GM23338 (cell line): ENCODE measurements around the gene TRDMT1. TPM values are rescaled to one million over a fixed set of nuclear protein-coding genes. Genes with fewer than 3 reads are reported as not detected.
A peak's percentile ranks its signal among the peaks of the same experiment; 100 is the strongest.

Experiments
- ATAC-seq: fragments of 200-7000 bp; cut with Tn5 transposase; 3 replicates; pipeline ENCODE4 v1.9.1; 2020
- DNase-seq: peaks from one replicate; pipeline ENCODE4 v3.0.0-alpha.2; 2015; ENCODE audit warnings: low spot score
- H2AFZ ChIP-seq: fragments of 200-600 bp; sonication (generic); 2 replicates; pipeline ENCODE4 v1.8.0; 2016; ENCODE audit warnings: antibody characterized with exemption, mild to moderate bottlenecking, moderate library complexity
- H3F3A ChIP-seq: fragments of 200-600 bp; sonication (generic); replicated peaks from 2 replicates; pipeline ENCODE4 v1.8.0; 2017; ENCODE audit warnings: antibody characterized with exemption, mixed run types, low read depth
- H3K27ac ChIP-seq: fragments of 200-600 bp; sonication (generic); 2 replicates; pipeline ENCODE4 v1.6.1; 2016; ENCODE audit warnings: low read depth
- H3K27me3 ChIP-seq: fragments of 200-600 bp; sonication (generic); 2 replicates; pipeline ENCODE4 v1.8.0; 2016; ENCODE audit warnings: mild to moderate bottlenecking, mixed run types, moderate library complexity; ENCODE audit not compliant: insufficient read depth
- H3K36me3 ChIP-seq: fragments of 200-600 bp; sonication (generic); 2 replicates; pipeline ENCODE4 v1.8.0; 2016; ENCODE audit warnings: mild to moderate bottlenecking; ENCODE audit not compliant: insufficient read depth
- H3K4me1 ChIP-seq: fragments of 200-600 bp; sonication (generic); 2 replicates; pipeline ENCODE4 v1.8.0; 2016; ENCODE audit warnings: mild to moderate bottlenecking, moderate library complexity; ENCODE audit not compliant: insufficient read depth
- H3K4me2 ChIP-seq: fragments of 200-600 bp; sonication (generic); 2 replicates; pipeline ENCODE4 v1.7.1; 2017; ENCODE audit warnings: mixed run types
- H3K4me3 ChIP-seq: fragments of 200-600 bp; sonication (generic); 2 replicates; pipeline ENCODE4 v1.6.1; 2016; ENCODE audit warnings: mixed run types
- H3K79me2 ChIP-seq: fragments of 200-600 bp; sonication (generic); replicated peaks from 2 replicates; pipeline ENCODE4 v1.8.0; 2017; ENCODE audit warnings: mild to moderate bottlenecking; ENCODE audit not compliant: insufficient read depth
- H3K9me2 ChIP-seq: fragments of 200-600 bp; sonication (generic); 2 replicates; pipeline ENCODE4 v1.8.0; 2017; ENCODE audit not compliant: insufficient read depth
- H4K20me1 ChIP-seq: fragments of 200-600 bp; sonication (generic); replicated peaks from 2 replicates; pipeline ENCODE4 v1.8.0; 2017; ENCODE audit warnings: mild to moderate bottlenecking; ENCODE audit not compliant: insufficient read depth
- H3K27ac Mint-ChIP-seq: 2 replicates; pipeline ENCODE4 v1.8.0; 2020; ENCODE audit warnings: inconsistent platforms, mild to moderate bottlenecking, moderate library complexity, mixed read lengths
- H3K27me3 Mint-ChIP-seq: 3 replicates; pipeline ENCODE4 v1.8.0; 2022; ENCODE audit warnings: low read depth, mild to moderate bottlenecking, moderate library complexity, mixed read lengths, inconsistent platforms; ENCODE audit not compliant: insufficient read depth, poor library complexity
- H3K36me3 Mint-ChIP-seq: 3 replicates; pipeline ENCODE4 v1.8.0; 2021; ENCODE audit warnings: low read depth, mild to moderate bottlenecking, inconsistent platforms, moderate library complexity, mixed read lengths
- H3K4me1 Mint-ChIP-seq: 3 replicates; pipeline ENCODE4 v1.8.0; 2020; ENCODE audit warnings: mild to moderate bottlenecking, inconsistent platforms, mixed read lengths
- H3K4me3 Mint-ChIP-seq: 3 replicates; pipeline ENCODE4 v1.8.0; 2021; ENCODE audit warnings: moderate library complexity, mild to moderate bottlenecking, inconsistent platforms, mixed read lengths
- H3K9me3 Mint-ChIP-seq: 3 replicates; pipeline ENCODE4 v1.8.0; 2020; ENCODE audit warnings: moderate library complexity, mild to moderate bottlenecking, inconsistent platforms, mixed read lengths
- CREB1 ChIP-seq: fragments of 250-450 bp; sonication (Bioruptor Pico); IDR thresholded peaks from 2 replicates; pipeline ENCODE4 v1.5.0; 2020; ENCODE audit warnings: low read depth, mild to moderate bottlenecking, moderate library complexity
- EZH2 ChIP-seq: fragments of 200-600 bp; sonication (generic); IDR thresholded peaks from one replicate; pipeline ENCODE4 v1.8.0; 2017; ENCODE audit warnings: antibody characterized with exemption, mild to moderate bottlenecking, low read depth; ENCODE audit not compliant: unreplicated experiment
- EZH2phosphoT487 ChIP-seq: fragments of 200-600 bp; sonication (generic); IDR thresholded peaks from one replicate; pipeline ENCODE4 v1.8.1; 2018; ENCODE audit warnings: antibody characterized with exemption; ENCODE audit not compliant: unreplicated experiment
- JUNB ChIP-seq: IDR thresholded peaks from one replicate; pipeline ENCODE4 v1.6.1; 2016; ENCODE audit warnings: antibody characterized with exemption; ENCODE audit not compliant: unreplicated experiment
- NANOG ChIP-seq: IDR thresholded peaks from 2 replicates; pipeline ENCODE4 v1.6.1; 2016; ENCODE audit warnings: antibody characterized with exemption, borderline replicate concordance
- POLR2AphosphoS5 ChIP-seq: IDR thresholded peaks from 2 replicates; pipeline ENCODE4 v1.6.1; 2016; ENCODE audit warnings: antibody characterized with exemption, low read depth
- STAT1 ChIP-seq: IDR thresholded peaks from one replicate; pipeline ENCODE4 v1.6.1; 2016; ENCODE audit warnings: antibody characterized with exemption; ENCODE audit not compliant: unreplicated experiment
- ZNF114 ChIP-seq: fragments of 250-450 bp; sonication (Bioruptor Pico); IDR thresholded peaks from 2 replicates; pipeline ENCODE4 v1.5.0; 2020; ENCODE audit warnings: mild to moderate bottlenecking, moderate library complexity
- ZNF331 ChIP-seq: fragments of 250-450 bp; sonication (Bioruptor Pico); IDR thresholded peaks from 2 replicates; pipeline ENCODE4 v1.5.0; 2020; ENCODE audit warnings: low read depth, mild to moderate bottlenecking, moderate library complexity
- polyA plus RNA-seq: library from polyadenylated mRNA; unstranded; fragments of >200 nt; fragmentation: Nextera tagmentation; extraction: Ambion mirVana; gene quantifications from 2 replicates; pipeline ENCODE4 v1.2.1, GENCODE V29; 2016
- total RNA-seq: library from RNA; depleted of rRNA; stranded (reverse); fragments of >200 nt; shearing (Covaris generic); gene quantifications from 2 replicates; pipeline ENCODE4 v1.2.3, GENCODE V29; 2014
- TF ChIP-seq, protein P1 (sequence below): fragments of 250-450 bp; sonication (Bioruptor Pico); IDR thresholded peaks from 2 replicates; pipeline ENCODE4 v1.5.0; 2020; ENCODE audit warnings: mild to moderate bottlenecking, moderate library complexity
- TF ChIP-seq, protein P2 (sequence below): IDR thresholded peaks from 2 replicates; pipeline ENCODE4 v1.6.1; 2016; ENCODE audit warnings: antibody characterized with exemption
- TF ChIP-seq, protein P3 (sequence below): IDR thresholded peaks from one replicate; pipeline ENCODE4 v1.6.1; 2018; ENCODE audit warnings: antibody characterized with exemption; ENCODE audit not compliant: unreplicated experiment
- TF ChIP-seq, protein P4 (sequence below), 2 experiments: fragments of 200-600 bp in 1 of 2; sonication (generic) in 1 of 2; conservative IDR thresholded peaks; 2 replicates each; pipeline versions ENCODE4 v1.5.1 to v1.6.1; 2016 to 2017; ENCODE audit warnings: antibody characterized with exemption in 2 of 2, low read depth in 2 of 2, mild to moderate bottlenecking in 2 of 2, moderate library complexity in 1 of 2

The TRDMT1 gene
- total and polyA plus RNA-seq, 2 experiments from 2014 or later = 16.0 to 37.7 TPM

DNA sequence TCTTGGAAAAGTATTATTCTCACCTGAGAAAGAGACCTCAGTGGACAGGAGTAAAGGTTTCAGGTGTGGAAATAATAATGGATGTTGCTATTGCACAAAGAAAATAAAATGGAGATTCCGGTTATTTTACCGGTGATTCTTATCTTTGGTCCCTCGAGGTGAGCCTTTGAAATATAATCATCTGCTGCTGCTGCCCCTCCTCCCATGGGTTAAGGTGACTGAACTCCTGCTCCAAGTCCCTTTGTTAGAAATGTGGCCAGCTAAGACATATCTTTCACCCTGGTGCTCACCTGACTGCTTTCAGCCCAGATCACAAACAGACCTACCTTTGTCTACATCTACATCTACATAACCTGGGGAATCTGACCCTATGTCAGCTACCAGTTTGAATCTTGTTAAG lies 77.5 kb downstream of the TRDMT1 start:
- peak overlapping the region; percentile 69 for H2AFZ ChIP-seq
- H3K27ac Mint-ChIP-seq = peak overlapping the region; percentile 75
- H3K9me2 ChIP-seq = no peaks in the 10 kb centered on the region
- TF ChIP-seq EZH2 (no peak), ZNF114 (CRISPR knock-in tag) (no peak), CREB1 (CRISPR knock-in tag) (no peak), JUNB (no peak), STAT1 (no peak), EZH2phosphoT487 (no peak), NANOG (no peak), ZNF331 (CRISPR knock-in tag) (no peak), POLR2AphosphoS5 (no peak)
- TF ChIP-seq, protein P1, sequence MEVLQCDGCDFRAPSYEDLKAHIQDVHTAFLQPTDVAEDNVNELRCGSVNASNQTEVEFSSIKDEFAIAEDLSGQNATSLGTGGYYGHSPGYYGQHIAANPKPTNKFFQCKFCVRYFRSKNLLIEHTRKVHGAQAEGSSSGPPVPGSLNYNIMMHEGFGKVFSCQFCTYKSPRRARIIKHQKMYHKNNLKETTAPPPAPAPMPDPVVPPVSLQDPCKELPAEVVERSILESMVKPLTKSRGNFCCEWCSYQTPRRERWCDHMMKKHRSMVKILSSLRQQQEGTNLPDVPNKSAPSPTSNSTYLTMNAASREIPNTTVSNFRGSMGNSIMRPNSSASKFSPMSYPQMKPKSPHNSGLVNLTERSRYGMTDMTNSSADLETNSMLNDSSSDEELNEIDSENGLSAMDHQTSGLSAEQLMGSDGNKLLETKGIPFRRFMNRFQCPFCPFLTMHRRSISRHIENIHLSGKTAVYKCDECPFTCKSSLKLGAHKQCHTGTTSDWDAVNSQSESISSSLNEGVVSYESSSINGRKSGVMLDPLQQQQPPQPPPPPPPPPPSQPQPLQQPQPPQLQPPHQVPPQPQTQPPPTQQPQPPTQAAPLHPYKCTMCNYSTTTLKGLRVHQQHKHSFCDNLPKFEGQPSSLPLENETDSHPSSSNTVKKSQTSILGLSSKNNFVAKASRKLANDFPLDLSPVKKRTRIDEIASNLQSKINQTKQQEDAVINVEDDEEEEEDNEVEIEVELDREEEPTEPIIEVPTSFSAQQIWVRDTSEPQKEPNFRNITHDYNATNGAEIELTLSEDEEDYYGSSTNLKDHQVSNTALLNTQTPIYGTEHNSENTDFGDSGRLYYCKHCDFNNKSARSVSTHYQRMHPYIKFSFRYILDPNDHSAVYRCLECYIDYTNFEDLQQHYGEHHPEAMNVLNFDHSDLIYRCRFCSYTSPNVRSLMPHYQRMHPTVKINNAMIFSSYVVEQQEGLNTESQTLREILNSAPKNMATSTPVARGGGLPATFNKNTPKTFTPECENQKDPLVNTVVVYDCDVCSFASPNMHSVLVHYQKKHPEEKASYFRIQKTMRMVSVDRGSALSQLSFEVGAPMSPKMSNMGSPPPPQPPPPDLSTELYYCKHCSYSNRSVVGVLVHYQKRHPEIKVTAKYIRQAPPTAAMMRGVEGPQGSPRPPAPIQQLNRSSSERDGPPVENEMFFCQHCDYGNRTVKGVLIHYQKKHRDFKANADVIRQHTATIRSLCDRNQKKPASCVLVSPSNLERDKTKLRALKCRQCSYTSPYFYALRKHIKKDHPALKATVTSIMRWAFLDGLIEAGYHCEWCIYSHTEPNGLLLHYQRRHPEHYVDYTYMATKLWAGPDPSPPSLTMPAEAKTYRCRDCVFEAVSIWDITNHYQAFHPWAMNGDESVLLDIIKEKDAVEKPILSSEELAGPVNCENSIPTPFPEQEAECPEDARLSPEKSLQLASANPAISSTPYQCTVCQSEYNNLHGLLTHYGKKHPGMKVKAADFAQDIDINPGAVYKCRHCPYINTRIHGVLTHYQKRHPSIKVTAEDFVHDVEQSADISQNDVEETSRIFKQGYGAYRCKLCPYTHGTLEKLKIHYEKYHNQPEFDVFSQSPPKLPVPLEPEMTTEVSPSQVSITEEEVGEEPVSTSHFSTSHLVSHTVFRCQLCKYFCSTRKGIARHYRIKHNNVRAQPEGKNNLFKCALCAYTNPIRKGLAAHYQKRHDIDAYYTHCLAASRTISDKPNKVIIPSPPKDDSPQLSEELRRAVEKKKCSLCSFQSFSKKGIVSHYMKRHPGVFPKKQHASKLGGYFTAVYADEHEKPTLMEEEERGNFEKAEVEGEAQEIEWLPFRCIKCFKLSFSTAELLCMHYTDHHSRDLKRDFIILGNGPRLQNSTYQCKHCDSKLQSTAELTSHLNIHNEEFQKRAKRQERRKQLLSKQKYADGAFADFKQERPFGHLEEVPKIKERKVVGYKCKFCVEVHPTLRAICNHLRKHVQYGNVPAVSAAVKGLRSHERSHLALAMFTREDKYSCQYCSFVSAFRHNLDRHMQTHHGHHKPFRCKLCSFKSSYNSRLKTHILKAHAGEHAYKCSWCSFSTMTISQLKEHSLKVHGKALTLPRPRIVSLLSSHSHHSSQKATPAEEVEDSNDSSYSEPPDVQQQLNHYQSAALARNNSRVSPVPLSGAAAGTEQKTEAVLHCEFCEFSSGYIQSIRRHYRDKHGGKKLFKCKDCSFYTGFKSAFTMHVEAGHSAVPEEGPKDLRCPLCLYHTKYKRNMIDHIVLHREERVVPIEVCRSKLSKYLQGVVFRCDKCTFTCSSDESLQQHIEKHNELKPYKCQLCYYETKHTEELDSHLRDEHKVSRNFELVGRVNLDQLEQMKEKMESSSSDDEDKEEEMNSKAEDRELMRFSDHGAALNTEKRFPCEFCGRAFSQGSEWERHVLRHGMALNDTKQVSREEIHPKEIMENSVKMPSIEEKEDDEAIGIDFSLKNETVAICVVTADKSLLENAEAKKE (CRISPR knock-in tag) = no peak
- TF ChIP-seq, protein P2, sequence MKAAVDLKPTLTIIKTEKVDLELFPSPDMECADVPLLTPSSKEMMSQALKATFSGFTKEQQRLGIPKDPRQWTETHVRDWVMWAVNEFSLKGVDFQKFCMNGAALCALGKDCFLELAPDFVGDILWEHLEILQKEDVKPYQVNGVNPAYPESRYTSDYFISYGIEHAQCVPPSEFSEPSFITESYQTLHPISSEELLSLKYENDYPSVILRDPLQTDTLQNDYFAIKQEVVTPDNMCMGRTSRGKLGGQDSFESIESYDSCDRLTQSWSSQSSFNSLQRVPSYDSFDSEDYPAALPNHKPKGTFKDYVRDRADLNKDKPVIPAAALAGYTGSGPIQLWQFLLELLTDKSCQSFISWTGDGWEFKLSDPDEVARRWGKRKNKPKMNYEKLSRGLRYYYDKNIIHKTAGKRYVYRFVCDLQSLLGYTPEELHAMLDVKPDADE = no peak
- TF ChIP-seq, protein P3, sequence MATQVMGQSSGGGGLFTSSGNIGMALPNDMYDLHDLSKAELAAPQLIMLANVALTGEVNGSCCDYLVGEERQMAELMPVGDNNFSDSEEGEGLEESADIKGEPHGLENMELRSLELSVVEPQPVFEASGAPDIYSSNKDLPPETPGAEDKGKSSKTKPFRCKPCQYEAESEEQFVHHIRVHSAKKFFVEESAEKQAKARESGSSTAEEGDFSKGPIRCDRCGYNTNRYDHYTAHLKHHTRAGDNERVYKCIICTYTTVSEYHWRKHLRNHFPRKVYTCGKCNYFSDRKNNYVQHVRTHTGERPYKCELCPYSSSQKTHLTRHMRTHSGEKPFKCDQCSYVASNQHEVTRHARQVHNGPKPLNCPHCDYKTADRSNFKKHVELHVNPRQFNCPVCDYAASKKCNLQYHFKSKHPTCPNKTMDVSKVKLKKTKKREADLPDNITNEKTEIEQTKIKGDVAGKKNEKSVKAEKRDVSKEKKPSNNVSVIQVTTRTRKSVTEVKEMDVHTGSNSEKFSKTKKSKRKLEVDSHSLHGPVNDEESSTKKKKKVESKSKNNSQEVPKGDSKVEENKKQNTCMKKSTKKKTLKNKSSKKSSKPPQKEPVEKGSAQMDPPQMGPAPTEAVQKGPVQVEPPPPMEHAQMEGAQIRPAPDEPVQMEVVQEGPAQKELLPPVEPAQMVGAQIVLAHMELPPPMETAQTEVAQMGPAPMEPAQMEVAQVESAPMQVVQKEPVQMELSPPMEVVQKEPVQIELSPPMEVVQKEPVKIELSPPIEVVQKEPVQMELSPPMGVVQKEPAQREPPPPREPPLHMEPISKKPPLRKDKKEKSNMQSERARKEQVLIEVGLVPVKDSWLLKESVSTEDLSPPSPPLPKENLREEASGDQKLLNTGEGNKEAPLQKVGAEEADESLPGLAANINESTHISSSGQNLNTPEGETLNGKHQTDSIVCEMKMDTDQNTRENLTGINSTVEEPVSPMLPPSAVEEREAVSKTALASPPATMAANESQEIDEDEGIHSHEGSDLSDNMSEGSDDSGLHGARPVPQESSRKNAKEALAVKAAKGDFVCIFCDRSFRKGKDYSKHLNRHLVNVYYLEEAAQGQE = no peak
- TF ChIP-seq, protein P4, sequence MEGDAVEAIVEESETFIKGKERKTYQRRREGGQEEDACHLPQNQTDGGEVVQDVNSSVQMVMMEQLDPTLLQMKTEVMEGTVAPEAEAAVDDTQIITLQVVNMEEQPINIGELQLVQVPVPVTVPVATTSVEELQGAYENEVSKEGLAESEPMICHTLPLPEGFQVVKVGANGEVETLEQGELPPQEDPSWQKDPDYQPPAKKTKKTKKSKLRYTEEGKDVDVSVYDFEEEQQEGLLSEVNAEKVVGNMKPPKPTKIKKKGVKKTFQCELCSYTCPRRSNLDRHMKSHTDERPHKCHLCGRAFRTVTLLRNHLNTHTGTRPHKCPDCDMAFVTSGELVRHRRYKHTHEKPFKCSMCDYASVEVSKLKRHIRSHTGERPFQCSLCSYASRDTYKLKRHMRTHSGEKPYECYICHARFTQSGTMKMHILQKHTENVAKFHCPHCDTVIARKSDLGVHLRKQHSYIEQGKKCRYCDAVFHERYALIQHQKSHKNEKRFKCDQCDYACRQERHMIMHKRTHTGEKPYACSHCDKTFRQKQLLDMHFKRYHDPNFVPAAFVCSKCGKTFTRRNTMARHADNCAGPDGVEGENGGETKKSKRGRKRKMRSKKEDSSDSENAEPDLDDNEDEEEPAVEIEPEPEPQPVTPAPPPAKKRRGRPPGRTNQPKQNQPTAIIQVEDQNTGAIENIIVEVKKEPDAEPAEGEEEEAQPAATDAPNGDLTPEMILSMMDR (conservative IDR thresholded peaks at IDR 0.05; ENCODE audit: low read depth in 2 of 2) = no peak
- no peak overlapping the region for H3K27ac ChIP-seq
- no peaks in the 10 kb centered on the region for H3K79me2 ChIP-seq
- no peaks in the 10 kb centered on the region for H3K36me3 ChIP-seq
- no peaks in the 10 kb centered on the region for H4K20me1 ChIP-seq
- H3K27me3 Mint-ChIP-seq = no peaks in the 10 kb centered on the region
- H3K4me1 ChIP-seq = no peaks in the 10 kb centered on the region
- H3K27me3 ChIP-seq = no peaks in the 10 kb centered on the region
- DNase-seq (no peak), ATAC-seq (peak; percentile 61)
- H3K9me3 Mint-ChIP-seq = no peaks in the 10 kb centered on the region
- H3K4me2 ChIP-seq = no peak overlapping the region
- no peak overlapping the region for H3K4me3 Mint-ChIP-seq
- no peak overlapping the region for H3K4me3 ChIP-seq
- H3K36me3 Mint-ChIP-seq = no peaks in the 10 kb centered on the region
- H3F3A ChIP-seq = no peaks in the 10 kb centered on the region
- peaks cover 13% of the 10 kb centered on the region for H3K4me1 Mint-ChIP-seq
